ENCODE data around the gene CCDC187. TPM values are rescaled to one million over a fixed set of nuclear protein-coding genes. Genes with fewer than 3 reads are reported as not detected.

The CCDC187 gene
- total RNA-seq, 1 experiment from 2014 or later: 0.11 TPM

DNA sequence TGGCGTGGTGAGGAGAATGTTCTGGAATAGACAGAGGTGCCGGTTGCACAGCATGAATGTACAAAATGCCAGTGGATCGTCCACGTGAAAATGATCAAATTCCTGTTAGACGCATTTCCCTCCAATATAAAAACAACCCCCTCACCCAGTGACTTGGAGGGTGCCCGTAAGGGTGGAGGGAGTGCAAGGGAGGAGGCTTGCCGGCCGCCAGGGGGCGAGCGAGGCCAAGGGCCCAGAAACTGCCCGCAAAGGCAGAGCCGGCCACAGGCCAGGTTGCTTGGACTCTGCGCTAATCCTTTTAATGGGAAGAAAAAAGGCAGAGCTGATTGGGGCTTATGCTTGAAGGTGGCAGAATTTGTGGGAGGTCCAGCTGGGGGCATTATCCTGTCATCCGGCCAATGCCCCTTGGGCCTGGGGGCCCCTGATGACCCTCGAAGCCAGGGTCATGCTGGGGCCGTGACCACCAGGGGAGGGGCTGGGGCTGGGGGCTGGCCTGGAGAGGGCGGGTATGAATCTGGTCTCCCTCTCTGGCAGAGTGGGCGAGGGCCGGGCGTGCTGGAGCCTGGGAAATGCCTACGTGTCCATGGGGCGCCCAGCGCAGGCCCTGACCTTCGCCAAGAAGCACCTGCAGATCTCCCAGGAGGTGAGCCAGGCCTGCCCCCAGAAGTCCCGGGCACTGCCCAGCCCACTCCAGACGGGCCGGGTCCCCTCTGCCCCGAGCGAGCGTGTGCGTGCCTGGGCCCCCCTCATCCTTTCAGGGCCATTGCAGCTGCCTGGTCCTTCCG lies 35.5 kb upstream of the CCDC187 start:
- H3K27me3 ChIP-seq (replicated peaks; ENCODE audit: control insufficient read depth, insufficient read depth, low read length): no peaks in the 10 kb centered on the region
- BruUV-seq (replicated peaks): no TSS peak
- POLR2A ChIA-PET: no interaction called here
- Mint-ChIP-seq H3K4me1 (ENCODE audit: low read depth, unreplicated experiment) (no peaks in the 10 kb centered on the region), H3K36me3 (ENCODE audit: insufficient read depth, unreplicated experiment) (peaks cover 13% of the 10 kb centered on the region), H3K27me3 (ENCODE audit: insufficient read depth, unreplicated experiment) (no peaks in the 10 kb centered on the region), H3K4me3 (ENCODE audit: unreplicated experiment) (no peak overlapping the region), H3K9me3 (ENCODE audit: unreplicated experiment) (no peaks in the 10 kb centered on the region), H3K27ac (ENCODE audit: unreplicated experiment) (peak overlapping the region; percentile 35)
- H3K9me3 ChIP-seq: no peaks in the 10 kb centered on the region
- no peaks in the 10 kb centered on the region for H3K4me1 ChIP-seq
- DNase-seq: peak in 1 of 2 experiments; percentile 74
- H3K36me3 ChIP-seq (ENCODE audit: control insufficient read depth, insufficient read depth, low read length): no peaks in the 10 kb centered on the region; the same call in 1 of the 2 replicates
- CTCF ChIA-PET: interaction anchor here (0.7 kb wide), 1 partner anchor 24 kb away, joined by 4 read pairs; the partner anchor contains the start of gene DNLZ
- TF ChIP-seq, protein P1, sequence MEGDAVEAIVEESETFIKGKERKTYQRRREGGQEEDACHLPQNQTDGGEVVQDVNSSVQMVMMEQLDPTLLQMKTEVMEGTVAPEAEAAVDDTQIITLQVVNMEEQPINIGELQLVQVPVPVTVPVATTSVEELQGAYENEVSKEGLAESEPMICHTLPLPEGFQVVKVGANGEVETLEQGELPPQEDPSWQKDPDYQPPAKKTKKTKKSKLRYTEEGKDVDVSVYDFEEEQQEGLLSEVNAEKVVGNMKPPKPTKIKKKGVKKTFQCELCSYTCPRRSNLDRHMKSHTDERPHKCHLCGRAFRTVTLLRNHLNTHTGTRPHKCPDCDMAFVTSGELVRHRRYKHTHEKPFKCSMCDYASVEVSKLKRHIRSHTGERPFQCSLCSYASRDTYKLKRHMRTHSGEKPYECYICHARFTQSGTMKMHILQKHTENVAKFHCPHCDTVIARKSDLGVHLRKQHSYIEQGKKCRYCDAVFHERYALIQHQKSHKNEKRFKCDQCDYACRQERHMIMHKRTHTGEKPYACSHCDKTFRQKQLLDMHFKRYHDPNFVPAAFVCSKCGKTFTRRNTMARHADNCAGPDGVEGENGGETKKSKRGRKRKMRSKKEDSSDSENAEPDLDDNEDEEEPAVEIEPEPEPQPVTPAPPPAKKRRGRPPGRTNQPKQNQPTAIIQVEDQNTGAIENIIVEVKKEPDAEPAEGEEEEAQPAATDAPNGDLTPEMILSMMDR (IDR thresholded peaks at IDR 0.05; ENCODE audit: insufficient read depth in 1 of 2, low read depth in 1 of 2, low read length in 1 of 2, severe bottlenecking in 1 of 2, unreplicated experiment in 1 of 2): peak; percentile 84 to 87
- H3K4me3 ChIP-seq (ENCODE audit: low read depth, low read length): no peak overlapping the region
- intact Hi-C loops (cut with micrococcal nuclease; ENCODE audit: unreplicated experiment): no loop called here

DNA sequence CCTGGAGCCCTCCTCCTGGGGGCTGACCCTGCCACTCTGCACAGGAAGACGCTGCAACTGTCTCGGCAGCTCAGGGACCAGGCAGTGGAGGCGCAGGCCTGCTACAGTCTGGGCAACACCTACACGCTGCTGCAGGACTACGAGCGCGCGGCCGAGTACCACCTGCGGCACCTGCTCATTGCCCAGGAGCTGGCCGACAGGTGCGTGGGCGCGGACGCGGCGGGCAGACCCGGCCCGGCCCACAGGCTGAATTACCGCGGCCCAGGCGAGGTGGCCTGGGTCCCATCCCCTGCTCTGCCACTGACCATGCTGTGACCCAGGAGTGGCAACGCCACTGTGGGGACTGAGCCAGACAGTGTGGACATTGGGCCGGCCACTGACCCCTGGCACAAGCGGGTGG lies 34.6 kb upstream of the CCDC187 start:
- intact Hi-C loops (cut with micrococcal nuclease; ENCODE audit: unreplicated experiment): no loop called here
- Histone ChIP-seq H3K27me3 (replicated peaks; ENCODE audit: control insufficient read depth, insufficient read depth, low read length) (no peaks in the 10 kb centered on the region), H3K4me1 (no peaks in the 10 kb centered on the region), H3K36me3 (ENCODE audit: control insufficient read depth, insufficient read depth, low read length) (no peaks in the 10 kb centered on the region; the same call in 1 of the 2 replicates), H3K9me3 (no peaks in the 10 kb centered on the region), H3K4me3 (ENCODE audit: low read depth, low read length) (no peak overlapping the region)
- DNase-seq: no peak
- no peak overlapping the region for H3K4me3 Mint-ChIP-seq (ENCODE audit: unreplicated experiment)
- CTCF ChIA-PET: no interaction called here
- TF ChIP-seq, protein P1 (IDR thresholded peaks at IDR 0.05; ENCODE audit: insufficient read depth in 1 of 2, low read depth in 1 of 2, low read length in 1 of 2, severe bottlenecking in 1 of 2, unreplicated experiment in 1 of 2): no peak
- H3K27ac Mint-ChIP-seq (ENCODE audit: unreplicated experiment): peak overlapping the region; percentile 35
- no peaks in the 10 kb centered on the region for H3K27me3 Mint-ChIP-seq (ENCODE audit: insufficient read depth, unreplicated experiment)
- no peaks in the 10 kb centered on the region for H3K4me1 Mint-ChIP-seq (ENCODE audit: low read depth, unreplicated experiment)
- POLR2A ChIA-PET: no interaction called here
- peaks cover 7% of the 10 kb centered on the region for H3K36me3 Mint-ChIP-seq (ENCODE audit: insufficient read depth, unreplicated experiment)
- BruUV-seq (replicated peaks): no TSS peak
- H3K9me3 Mint-ChIP-seq (ENCODE audit: unreplicated experiment): no peaks in the 10 kb centered on the region

DNA sequence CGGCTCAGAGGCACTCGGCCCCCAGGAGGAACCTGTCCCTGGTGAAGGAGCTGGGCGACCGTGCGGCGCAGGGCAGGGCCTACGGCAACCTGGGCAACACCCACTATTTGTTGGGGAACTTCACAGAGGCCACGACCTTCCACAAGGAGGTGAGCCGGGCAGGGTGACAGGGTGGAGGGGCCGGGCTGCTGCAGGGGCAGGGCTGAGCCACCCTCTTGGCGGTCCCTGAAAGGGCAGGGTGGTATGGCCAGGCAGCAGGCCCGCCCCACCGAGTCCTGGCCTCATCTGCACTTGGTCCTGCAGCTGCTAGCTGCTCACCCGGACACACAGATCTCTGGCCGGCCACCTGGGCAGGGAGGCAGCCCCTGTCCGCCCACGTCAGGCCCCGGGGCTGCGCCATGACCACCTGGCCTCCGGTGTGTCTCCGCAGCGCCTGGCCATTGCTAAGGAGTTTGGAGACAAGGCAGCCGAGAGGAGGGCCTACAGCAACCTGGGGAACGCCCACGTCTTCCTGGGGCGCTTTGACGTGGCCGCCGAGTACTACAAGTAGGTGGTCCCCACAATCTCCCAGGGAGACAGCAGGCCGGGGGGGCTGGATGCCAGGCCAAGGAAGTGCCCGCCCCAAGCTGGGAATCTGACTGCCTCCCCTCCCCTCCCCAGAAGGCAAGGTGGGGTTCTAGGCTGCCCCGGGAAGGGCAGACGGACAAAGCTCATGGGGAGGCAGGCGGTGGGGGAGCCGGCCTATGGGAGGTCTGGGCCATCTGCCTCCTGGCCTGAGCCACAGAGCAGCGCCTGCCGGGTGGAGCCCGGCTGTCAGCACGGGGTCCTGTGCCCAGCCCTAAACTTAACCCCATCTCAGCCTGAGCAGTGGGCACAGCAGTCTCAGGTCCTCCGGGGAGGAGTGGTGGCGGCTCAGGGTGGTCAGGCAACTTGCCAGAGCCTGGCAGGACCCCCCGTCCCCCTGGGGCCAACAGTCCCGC lies 33.8 kb upstream of the CCDC187 start:
- ChIA-PET POLR2A (no interaction called here), CTCF (no interaction called here)
- H3K36me3 Mint-ChIP-seq (ENCODE audit: insufficient read depth, unreplicated experiment): peaks cover 15% of the 10 kb centered on the region
- no peaks in the 10 kb centered on the region for H3K27me3 Mint-ChIP-seq (ENCODE audit: insufficient read depth, unreplicated experiment)
- H3K4me3 ChIP-seq (ENCODE audit: low read depth, low read length): no peak overlapping the region
- H3K27ac Mint-ChIP-seq (ENCODE audit: unreplicated experiment): no peak overlapping the region
- H3K27me3 ChIP-seq (replicated peaks; ENCODE audit: control insufficient read depth, insufficient read depth, low read length): no peaks in the 10 kb centered on the region
- no peaks in the 10 kb centered on the region for H3K4me1 Mint-ChIP-seq (ENCODE audit: low read depth, unreplicated experiment)
- no TSS peak for BruUV-seq (replicated peaks)
- H3K9me3 ChIP-seq: no peaks in the 10 kb centered on the region
- intact Hi-C loops (cut with micrococcal nuclease; ENCODE audit: unreplicated experiment): no loop called here
- DNase-seq: no peak
- no peaks in the 10 kb centered on the region; the same call in 1 of the 2 replicates for H3K36me3 ChIP-seq (ENCODE audit: control insufficient read depth, insufficient read depth, low read length)
- no peaks in the 10 kb centered on the region for H3K4me1 ChIP-seq
- no peaks in the 10 kb centered on the region for H3K9me3 Mint-ChIP-seq (ENCODE audit: unreplicated experiment)
- TF ChIP-seq, protein P1 (IDR thresholded peaks at IDR 0.05; ENCODE audit: insufficient read depth in 1 of 2, low read depth in 1 of 2, low read length in 1 of 2, severe bottlenecking in 1 of 2, unreplicated experiment in 1 of 2): no peak
- no peak overlapping the region for H3K4me3 Mint-ChIP-seq (ENCODE audit: unreplicated experiment)
